ENCODE measurements around the gene CTTN.

DNA sequence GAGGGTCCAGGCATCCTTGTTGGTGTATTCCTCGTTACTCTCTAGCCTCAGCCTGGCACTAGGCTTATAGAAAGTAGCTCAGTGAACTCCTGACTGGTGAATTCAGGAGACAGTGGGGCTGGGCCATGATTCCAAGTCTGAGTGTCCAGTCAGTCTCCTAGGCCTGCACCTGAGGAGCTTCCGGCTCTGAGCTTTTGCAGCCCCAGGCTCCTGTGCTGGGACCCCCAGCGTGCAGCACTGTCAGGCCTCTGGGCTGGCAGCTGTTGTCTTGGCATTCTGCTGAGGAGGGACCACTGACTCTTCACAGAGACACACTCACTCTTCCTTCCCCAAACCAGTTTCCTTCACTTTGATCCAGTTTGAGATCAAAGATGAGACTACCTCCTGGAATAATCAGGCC, 82.4 kb downstream of the CTTN start:
- TF ChIP-seq, protein P1, sequence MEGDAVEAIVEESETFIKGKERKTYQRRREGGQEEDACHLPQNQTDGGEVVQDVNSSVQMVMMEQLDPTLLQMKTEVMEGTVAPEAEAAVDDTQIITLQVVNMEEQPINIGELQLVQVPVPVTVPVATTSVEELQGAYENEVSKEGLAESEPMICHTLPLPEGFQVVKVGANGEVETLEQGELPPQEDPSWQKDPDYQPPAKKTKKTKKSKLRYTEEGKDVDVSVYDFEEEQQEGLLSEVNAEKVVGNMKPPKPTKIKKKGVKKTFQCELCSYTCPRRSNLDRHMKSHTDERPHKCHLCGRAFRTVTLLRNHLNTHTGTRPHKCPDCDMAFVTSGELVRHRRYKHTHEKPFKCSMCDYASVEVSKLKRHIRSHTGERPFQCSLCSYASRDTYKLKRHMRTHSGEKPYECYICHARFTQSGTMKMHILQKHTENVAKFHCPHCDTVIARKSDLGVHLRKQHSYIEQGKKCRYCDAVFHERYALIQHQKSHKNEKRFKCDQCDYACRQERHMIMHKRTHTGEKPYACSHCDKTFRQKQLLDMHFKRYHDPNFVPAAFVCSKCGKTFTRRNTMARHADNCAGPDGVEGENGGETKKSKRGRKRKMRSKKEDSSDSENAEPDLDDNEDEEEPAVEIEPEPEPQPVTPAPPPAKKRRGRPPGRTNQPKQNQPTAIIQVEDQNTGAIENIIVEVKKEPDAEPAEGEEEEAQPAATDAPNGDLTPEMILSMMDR (conservative IDR thresholded peaks at IDR 0.05): no peak
- TF ChIP-seq EZH2 (IDR thresholded peaks at IDR 0.05; ENCODE audit: low read depth): no peak

All from PC-9 (cell line).